A549 (cell line): ENCODE measurements around the gene H1-8.

Experiments
- ATOH8 ChIP-seq: fragments of 250-450 bp; sonication (Bioruptor Pico); IDR thresholded peaks from 2 replicates; pipeline ENCODE4 v1.5.0; 2020; ENCODE audit warnings: low read depth, mild to moderate bottlenecking, moderate library complexity
- BHLHE40 ChIP-seq: IDR thresholded peaks from 2 replicates; pipeline ENCODE4 v1.6.1; 2012; ENCODE audit warnings: low read depth, low read length, inconsistent platforms
- CTCF ChIP-seq: fragments of >200 bp; sonication (Bioruptor Twin); formaldehyde crosslinking; IDR thresholded peaks from 3 replicates; pipeline ENCODE4 v1.5.1; 2016
- KDM1A ChIP-seq: fragments of 200-600 bp; sonication (generic); IDR thresholded peaks from 2 replicates; pipeline ENCODE4 v1.6.1; 2016; ENCODE audit warnings: low read depth, mild to moderate bottlenecking
- RFX5 ChIP-seq: fragments of 450-650 bp; IDR thresholded peaks from 2 replicates; pipeline ENCODE4 v1.7.1; 2014; ENCODE audit warnings: antibody characterized with exemption, mild to moderate bottlenecking, moderate library complexity

GRCh38 chr3:129526121-129526900, 16.7 kb upstream of the H1-8 start:
- TF ChIP-seq RFX5 (no peak), CTCF (no peak), KDM1A (no peak), ATOH8 (CRISPR knock-in tag) (no peak), BHLHE40 (no peak)
